Stimulated activated naive B cell treated with anti-CD40 and anti-IgM and Interleukin-4, amounts not matched to agents 10 μg/mL and 1 μg/mL and 100 μg/mL, for 72 hours (primary cell): ENCODE measurements around the gene PPDPF.

Source experiments
- ATAC-seq, 2 donors: fragments of 150-1000 bp; cut with Tn5 transposase; replicated peaks; 2 replicates each; pipeline ENCODE4 v1.10.0; 2021; ENCODE audit warnings: moderate library complexity in 1 of 2
- DNase-seq: peaks from one replicate; pipeline ENCODE4 v3.0.0; 2021
- H3K27ac Mint-ChIP-seq: one replicate; pipeline ENCODE4 v1.8.0; 2022; ENCODE audit warnings: mild to moderate bottlenecking, mixed read lengths
- H3K27me3 Mint-ChIP-seq, 2 donors: one replicate each; pipeline ENCODE4 v1.8.0; 2022; ENCODE audit warnings: mixed read lengths in 2 of 2
- H3K36me3 Mint-ChIP-seq, 2 donors: one replicate each; pipeline ENCODE4 v1.8.0; 2022; ENCODE audit warnings: mixed read lengths in 2 of 2, mild to moderate bottlenecking in 1 of 2
- H3K4me1 Mint-ChIP-seq, 2 donors: one replicate each; pipeline ENCODE4 v1.8.0; 2022; ENCODE audit warnings: mixed read lengths in 2 of 2, mild to moderate bottlenecking in 1 of 2
- H3K4me3 Mint-ChIP-seq, 2 donors: one replicate each; pipeline ENCODE4 v1.8.0; 2022; ENCODE audit warnings: mild to moderate bottlenecking in 2 of 2, mixed read lengths in 2 of 2, moderate library complexity in 1 of 2
- H3K9me3 Mint-ChIP-seq, 2 donors: one replicate each; pipeline ENCODE4 v1.8.0; 2022; ENCODE audit warnings: mixed read lengths in 2 of 2, mild to moderate bottlenecking in 1 of 2

The PPDPF gene

DNA sequence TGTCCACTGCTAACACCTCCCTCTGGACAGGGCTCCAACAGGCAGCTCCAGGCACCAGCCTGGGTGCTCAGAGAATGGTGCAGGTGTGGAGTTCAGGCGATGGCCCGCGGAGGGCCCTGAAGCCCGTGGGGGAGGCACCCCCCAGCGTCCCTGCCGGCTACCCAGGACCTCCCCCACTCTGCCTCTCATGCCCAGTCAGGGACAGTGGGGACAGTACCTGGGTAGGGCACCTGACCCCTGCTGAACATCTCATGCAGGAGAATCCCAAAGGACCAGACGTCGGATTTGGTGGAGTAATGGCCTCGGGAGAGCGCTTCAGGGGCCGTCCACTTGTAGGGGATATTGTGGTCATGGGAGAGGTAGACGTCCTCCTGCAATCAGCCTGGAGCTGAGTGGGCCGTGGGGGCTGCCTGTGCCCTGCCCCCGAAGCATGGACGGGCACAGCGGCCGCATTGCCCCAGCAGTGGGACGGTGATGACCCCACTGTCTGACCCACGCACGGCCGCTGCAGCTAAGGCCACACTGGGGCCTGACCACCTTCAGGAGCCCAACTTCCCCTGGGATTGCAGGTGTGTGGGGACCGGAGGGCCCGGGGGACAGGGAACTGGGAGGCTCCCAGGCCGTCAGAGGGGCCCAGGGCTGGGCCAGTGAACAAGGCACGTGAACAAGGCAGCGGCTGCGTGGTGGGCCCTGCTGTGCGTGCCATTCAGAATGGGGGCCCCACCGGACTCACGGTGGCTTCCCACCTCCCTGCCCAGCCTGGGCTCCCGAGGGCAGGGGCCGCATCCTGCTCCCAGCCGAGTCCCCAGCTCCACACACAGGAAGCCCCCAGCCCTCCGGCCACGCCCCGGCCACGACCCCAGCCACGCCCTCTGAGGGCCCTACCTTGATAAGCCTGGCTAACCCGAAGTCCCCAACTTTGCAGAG, 9.6 kb downstream of the PPDPF start:
- no peaks in the 10 kb centered on the region for H3K36me3 Mint-ChIP-seq
- no peaks in the 10 kb centered on the region for H3K9me3 Mint-ChIP-seq
- H3K27ac Mint-ChIP-seq, result no peak overlapping the region
- no peak for ATAC-seq
- no peak overlapping the region for H3K4me3 Mint-ChIP-seq
- no peak for DNase-seq
- H3K27me3 Mint-ChIP-seq, result no peaks in the 10 kb centered on the region
- H3K4me1 Mint-ChIP-seq, result peaks cover 12 to 24% of the 10 kb centered on the region in 2 donors

DNA sequence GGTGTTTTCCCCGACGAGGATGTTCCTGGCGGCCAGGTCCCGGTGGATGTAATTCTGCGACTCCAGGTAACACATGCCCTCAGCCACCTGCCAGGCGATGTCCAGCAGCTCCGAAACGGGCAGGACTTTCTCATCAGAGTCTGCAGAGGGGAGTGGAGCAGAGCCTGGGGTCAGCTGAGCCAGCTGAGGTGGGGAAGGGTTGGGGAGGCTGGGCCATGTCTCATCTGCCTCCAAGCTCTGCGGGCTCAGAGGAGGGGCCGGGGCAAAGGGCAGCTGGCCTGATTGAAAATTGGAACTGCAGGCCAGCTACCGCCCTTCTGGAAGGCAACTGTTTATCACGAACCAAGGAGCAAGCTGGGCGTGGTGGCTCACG, 10.2 kb downstream of the PPDPF start:
- ATAC-seq, result no peak
- Mint-ChIP-seq H3K9me3 (no peaks in the 10 kb centered on the region), H3K4me3 (no peak overlapping the region), H3K27me3 (no peaks in the 10 kb centered on the region), H3K4me1 (peaks cover 10 to 19% of the 10 kb centered on the region in 2 donors), H3K27ac (no peak overlapping the region), H3K36me3 (no peaks in the 10 kb centered on the region)
- DNase-seq, result no peak

DNA sequence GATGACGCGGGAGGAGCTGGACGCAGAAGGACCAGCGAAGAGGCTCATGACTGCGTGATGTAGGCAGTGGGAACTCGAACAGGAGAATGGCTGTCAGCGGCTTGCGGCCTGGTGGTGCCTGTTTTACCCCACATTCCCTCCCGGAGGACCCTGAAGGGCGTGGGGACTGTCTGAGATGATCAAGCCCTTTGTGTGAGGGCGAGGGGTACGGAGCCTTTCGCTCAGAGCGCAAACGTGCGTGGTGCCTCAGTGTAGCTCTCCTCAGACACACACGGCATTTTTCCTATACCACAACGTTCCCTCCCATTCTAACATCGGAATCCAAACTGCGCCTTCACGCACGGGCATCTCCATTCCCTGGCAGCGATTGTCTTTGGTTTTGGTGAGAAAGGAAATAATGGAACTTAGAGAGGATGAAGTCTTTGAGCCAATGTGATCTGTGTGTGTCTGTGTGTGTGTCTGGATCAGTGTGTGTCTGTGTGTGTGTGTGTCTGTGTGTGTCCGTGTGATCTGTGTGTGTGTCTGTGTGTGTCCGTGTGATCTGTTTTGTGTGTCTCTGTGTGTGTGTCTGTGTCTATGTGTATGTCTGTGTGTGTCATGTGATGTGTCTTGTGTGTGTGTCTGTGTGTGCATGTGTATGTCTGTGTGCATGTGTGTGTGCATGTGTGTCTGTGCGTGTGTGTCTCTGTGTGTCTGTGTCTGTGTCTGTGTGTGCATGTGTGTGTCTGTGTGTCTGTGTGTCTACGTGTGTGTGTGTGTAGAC, 11.3 kb downstream of the PPDPF start:
- Mint-ChIP-seq H3K4me3 (no peak overlapping the region), H3K4me1 (peaks cover 16% of the 10 kb centered on the region in 2 donors), H3K36me3 (no peaks in the 10 kb centered on the region), H3K27ac (no peak overlapping the region), H3K27me3 (no peaks in the 10 kb centered on the region), H3K9me3 (no peaks in the 10 kb centered on the region)
- ATAC-seq (no peak), DNase-seq (no peak)

DNA sequence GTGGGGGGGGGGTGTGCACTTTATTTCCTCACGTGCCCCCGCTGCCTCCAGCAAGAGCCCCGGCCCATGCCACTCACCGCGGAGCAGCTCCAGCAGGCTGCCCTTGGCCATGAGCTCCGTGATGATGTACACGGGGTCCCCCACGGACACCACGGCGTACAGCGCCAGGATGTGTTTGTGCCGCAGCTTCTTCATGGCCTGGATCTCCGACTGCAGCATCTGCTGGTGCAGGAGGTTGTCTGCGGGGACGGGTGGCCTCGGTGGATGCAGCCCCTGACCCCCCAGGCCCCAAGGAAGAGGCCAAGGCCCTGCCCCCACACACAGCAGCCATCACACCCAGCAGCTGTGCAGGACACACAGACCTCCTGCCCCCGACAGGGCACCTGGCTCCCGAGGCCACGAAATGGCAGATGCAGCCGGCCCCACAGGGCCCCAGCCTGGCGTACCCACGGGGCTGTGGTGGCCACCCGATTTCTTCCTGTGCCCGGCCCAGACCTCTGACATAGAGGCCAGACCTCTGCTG, 11.9 kb downstream of the PPDPF start:
- Mint-ChIP-seq H3K4me3 (no peak overlapping the region), H3K27me3 (no peaks in the 10 kb centered on the region), H3K27ac (no peak overlapping the region)

DNA sequence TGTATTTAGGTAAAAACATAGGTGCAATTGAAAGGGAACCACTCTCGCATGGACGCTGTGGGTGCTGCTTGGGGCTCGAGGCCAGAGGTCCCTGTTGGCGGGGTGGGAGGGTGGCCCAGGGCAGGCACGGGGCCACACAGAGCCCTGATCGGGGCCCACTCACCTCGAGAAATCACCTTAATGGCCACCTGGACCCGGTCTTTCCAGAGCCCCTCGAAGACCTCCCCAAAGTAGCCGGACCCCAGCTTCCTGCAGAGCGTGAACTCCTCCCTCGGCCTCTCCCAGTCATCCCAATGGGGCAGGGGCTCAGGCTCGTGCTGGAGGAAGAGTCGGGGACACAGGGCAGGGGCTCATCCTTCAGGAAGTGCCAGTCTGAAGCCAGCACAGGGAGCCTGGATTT, 12.8 kb downstream of the PPDPF start:
- H3K36me3 Mint-ChIP-seq, result no peaks in the 10 kb centered on the region
- ATAC-seq (no peak), DNase-seq (no peak)
- no peak overlapping the region for H3K4me3 Mint-ChIP-seq
- no peaks in the 10 kb centered on the region for H3K27me3 Mint-ChIP-seq
- no peaks in the 10 kb centered on the region for H3K9me3 Mint-ChIP-seq
- H3K4me1 Mint-ChIP-seq, result peaks cover 23 to 28% of the 10 kb centered on the region in 2 donors
- no peak overlapping the region for H3K27ac Mint-ChIP-seq

More for the DNA sequence above, 11.9 kb downstream of the PPDPF start:
- no peaks in the 10 kb centered on the region for H3K9me3 Mint-ChIP-seq
- DNase-seq (no peak), ATAC-seq (no peak)
- peaks cover 19 to 20% of the 10 kb centered on the region in 2 donors for H3K4me1 Mint-ChIP-seq
- H3K36me3 Mint-ChIP-seq, result no peaks in the 10 kb centered on the region

DNA sequence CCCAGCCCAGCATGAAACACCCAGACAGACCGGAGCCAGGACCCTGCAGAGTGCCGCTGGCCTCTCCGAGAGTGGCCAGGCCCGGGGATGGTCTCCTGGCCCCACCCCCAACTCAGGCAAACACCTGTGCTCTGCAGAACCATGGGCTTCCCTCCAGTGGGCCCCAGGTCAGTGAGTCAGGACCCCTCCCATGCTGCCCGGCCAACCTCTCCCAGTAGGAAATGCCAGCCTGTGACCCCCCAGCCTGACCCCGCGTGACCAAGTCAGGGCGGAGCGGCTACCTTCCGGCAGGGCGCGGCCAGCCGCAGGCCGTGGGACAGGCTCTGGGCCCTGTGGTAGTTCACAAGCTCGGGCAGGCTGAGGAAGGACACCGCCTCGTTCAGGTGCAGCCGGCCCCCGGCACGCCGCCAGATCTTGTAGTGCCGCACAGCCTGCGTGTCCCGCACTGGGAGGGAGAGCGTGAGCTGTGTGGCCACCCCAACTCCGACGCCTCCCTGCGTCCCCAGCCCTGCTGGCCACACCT, 13.4 kb downstream of the PPDPF start:
- DNase-seq (peak; percentile 4), ATAC-seq (no peak)
- no peaks in the 10 kb centered on the region for H3K27me3 Mint-ChIP-seq
- no peaks in the 10 kb centered on the region for H3K36me3 Mint-ChIP-seq
- no peak overlapping the region for H3K27ac Mint-ChIP-seq
- peaks cover 20 to 29% of the 10 kb centered on the region in 2 donors for H3K4me1 Mint-ChIP-seq
- no peak overlapping the region for H3K4me3 Mint-ChIP-seq
- H3K9me3 Mint-ChIP-seq, result no peaks in the 10 kb centered on the region

DNA sequence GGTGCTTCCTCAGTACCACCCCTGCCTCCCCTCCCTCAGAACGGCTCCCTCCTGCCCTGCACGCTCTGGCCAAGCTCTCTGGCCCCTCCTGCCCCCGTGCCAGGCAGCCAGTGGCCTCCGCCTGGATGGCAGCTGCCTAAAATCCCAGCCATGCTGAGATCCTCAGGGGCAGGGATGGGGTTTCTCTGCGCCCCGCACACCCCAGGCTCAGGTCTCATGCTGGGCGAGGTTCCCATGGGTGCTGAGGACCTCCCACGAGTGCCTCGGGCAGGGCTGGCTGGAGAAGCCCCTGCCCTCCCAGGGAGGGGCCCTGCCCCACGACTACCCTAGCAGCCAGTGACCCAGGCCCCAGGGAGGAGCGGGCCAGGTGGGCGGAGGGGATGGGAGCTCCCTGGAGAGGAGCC, 13.9 kb downstream of the PPDPF start:
- H3K27me3 Mint-ChIP-seq, result no peaks in the 10 kb centered on the region
- ATAC-seq, result no peak
- no peak overlapping the region for H3K27ac Mint-ChIP-seq
- peaks cover 21 to 34% of the 10 kb centered on the region in 2 donors for H3K4me1 Mint-ChIP-seq
- H3K4me3 Mint-ChIP-seq, result no peak overlapping the region
- H3K9me3 Mint-ChIP-seq, result no peaks in the 10 kb centered on the region
- no peaks in the 10 kb centered on the region for H3K36me3 Mint-ChIP-seq
- DNase-seq, result no peak

DNA sequence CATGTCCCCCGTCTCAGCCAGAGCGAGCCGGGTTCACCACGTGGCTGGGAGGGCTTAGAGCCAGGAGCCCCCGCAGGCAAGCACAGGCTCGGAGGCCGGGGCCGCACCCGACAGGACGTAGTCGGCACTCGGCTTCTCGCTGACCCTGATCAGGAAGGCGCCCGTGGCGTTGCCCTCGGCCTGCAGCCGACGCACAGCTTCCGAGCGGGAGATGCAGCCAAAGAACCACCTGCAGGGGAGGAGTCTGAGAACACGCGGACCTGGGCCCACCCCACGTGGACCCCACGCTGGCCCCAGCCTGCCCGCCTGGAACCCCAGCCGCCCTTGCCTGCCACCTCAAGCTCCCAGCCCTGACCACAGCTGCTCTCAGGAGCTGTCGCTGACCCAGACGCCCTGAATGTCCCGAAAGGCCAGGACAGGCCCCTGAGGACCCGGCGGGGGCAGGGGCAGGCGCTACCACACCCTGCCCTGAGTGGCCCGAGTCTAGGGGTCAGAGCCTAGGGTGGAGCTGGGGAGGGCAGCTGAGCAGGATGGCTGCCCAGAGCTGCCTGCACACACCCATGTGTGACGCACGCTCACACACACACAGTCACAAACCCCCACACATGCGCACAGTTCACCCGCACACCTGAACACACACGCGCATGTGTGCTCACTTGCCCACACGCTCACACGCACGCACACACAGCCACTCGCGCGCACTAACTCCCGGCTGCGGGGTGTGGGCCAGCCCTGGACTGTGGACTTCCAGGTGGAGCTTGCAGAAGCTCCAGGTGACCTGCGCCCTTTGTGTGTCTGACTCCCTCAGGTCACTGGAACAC, 14.5 kb downstream of the PPDPF start:
- H3K27ac Mint-ChIP-seq, result no peak overlapping the region
- H3K9me3 Mint-ChIP-seq, result no peaks in the 10 kb centered on the region
- H3K36me3 Mint-ChIP-seq, result no peaks in the 10 kb centered on the region
- no peak for ATAC-seq
- no peaks in the 10 kb centered on the region for H3K27me3 Mint-ChIP-seq
- H3K4me1 Mint-ChIP-seq, result peaks cover 23 to 36% of the 10 kb centered on the region in 2 donors
- no peak for DNase-seq
- H3K4me3 Mint-ChIP-seq, result no peak overlapping the region

DNA sequence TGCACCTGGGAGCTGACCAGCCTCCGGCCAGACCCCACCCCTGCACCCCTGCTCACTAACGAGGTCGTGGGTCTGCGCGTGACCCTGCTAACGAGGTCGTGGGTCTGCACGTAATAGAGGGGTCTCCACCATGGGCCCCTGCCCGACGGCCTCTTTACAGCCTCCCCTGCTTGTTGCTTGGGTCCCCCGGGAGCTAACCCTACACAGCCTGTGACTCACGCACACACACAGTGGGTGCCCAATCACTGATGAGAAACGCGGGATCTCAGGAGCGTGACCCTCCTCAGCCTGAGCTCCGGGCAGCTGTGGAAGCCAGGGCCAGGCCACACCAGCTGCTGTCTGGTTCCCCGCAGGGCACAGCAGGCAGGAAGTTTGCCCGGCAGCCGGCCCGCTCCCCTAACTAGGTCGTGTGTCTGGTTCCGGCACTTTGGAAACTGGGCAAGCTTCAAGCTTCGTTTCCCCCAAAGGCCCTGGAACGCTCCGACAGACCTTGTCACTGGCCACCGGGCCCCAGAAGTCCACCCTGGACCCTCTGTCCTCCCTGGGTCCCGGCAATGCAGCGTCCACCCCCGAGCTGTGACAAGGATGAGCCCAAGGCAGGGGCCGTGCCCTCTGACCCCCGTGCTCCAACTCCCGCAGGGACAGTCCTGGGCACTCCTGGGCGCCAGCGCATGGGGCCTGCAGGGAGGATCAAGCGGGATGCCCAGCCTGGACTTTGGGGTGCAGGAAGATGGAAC, 15.8 kb downstream of the PPDPF start:
- DNase-seq, result no peak
- peak overlapping the region; percentile 69 for H3K27ac Mint-ChIP-seq
- H3K4me3 Mint-ChIP-seq, result peak overlapping the region; percentile 83
- no peaks in the 10 kb centered on the region for H3K27me3 Mint-ChIP-seq
- no peaks in the 10 kb centered on the region for H3K9me3 Mint-ChIP-seq
- H3K36me3 Mint-ChIP-seq, result no peaks in the 10 kb centered on the region
- ATAC-seq, result no peak
- H3K4me1 Mint-ChIP-seq, result peaks cover 27 to 42% of the 10 kb centered on the region in 2 donors

DNA sequence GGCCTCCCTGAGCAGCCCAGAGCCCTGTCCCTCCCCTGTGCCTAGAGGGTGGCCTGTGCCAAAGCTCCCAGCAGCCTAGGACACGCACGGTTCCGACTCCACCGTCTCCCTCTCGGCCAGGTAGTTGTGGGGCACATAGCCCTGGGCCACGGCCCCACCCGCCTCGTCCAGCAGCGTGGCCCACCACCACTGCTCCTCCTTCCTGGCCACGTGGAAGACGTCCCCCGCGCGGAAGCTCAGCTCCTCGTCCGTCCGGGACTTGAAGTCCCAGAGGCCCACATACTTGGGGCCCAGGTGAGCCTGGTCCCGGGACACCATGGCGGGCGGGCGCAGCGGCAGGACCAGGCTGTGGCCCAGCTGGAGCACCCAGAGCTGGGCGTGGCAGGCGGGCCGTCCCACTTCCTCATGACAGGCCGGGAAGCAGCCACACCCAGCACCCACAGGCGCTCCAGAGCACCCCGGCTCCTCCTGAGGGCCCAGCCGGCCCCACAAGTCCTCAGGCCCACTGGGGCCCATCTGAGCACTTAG, 16.5 kb downstream of the PPDPF start, which contains the start of gene PTK6:
PTK6 (minus strand) TSS at position 380 of the 528 bp plus-strand sequence; CDS start at position 318, 62 bp downstream.
- Mint-ChIP-seq H3K36me3 (no peaks in the 10 kb centered on the region), H3K27me3 (no peaks in the 10 kb centered on the region), H3K4me1 (peaks cover 26 to 42% of the 10 kb centered on the region in 2 donors), H3K9me3 (no peaks in the 10 kb centered on the region), H3K27ac (peak within 1 kb of the TSS; percentile 90), H3K4me3 (peak within 1 kb of the TSS; percentile 83)
- DNase-seq (no peak), ATAC-seq (peak; percentile 22 to 26)

DNA sequence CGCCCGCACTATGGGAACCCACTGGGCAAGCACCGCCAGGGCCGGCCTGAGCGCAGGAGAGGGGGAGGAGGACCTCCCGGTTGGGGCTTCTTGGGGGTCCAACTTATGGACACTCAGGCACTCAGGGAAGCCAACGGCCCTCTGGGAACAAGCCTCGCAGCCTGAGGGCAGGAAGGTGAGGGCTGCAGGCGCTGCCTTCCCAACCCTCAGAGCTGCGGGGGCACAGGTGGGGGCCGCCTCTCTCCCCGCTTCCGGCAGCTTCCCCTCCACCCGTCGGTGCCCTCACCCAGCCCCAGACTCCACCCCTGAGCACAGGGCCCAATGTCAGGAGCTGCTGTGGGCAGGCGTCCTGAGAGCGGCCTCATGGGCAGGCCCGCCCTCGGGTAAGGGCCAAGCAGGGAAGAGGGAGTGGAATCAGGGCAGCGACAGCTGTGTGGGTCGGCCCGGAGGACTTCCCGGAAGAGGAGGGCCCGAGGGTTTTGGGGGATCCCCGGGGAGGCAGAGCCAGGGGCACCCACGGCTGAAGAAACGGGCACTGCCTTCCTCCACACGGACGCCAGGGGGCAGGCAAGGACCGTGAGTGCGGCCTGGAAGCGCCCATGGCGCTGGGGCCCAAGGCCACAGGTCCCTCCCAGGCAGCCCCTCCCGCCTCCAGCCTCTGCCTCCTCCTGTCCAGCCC, 17.1 kb downstream of the PPDPF start:
- H3K4me1 Mint-ChIP-seq, result peaks cover 26 to 45% of the 10 kb centered on the region in 2 donors
- peak; percentile 99 for DNase-seq

DNA sequence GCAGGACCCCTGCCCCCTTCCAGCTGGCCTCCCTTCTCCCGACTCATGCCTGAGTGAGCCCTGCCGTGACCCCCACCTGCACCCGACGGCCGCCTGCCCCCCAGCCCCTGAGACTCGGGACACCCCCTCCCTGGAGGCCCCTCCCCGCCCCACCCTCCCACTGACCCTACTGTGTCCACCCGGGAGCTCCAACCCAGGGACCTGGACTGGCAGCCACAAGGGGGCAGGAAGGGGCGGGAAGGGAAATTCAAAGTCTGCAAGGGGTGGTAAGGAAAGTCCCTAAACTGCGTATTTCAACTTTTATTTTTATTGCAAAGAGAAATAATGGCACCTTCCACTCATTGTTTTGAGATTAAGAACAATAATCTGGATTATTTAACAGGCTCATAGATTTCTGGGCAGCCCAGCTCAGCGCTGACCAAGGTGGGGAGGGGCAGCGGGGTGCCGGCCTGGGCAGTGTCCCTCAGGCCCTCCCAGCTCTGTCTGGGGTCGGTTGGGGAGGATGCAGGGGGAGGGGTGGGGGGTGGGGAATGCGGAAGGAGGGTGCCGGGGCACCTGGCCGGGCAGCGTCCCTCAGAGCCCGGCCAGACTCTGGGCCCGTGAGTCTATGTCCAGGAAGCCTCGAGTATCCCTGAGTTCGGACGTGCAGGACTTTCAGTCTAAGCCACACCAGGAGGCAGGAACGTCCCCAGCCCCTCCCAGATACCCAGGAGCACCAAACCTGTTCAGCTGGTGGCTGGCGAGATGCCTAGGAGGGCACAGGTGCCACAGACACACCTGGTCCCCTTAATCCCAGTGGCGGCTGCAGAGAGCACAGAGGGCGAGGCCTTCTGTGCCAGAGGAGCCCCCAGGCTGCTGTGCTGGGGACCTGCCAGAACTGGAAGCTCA, 17.9 kb downstream of the PPDPF start:
- no peak for DNase-seq
- Mint-ChIP-seq H3K36me3 (no peaks in the 10 kb centered on the region), H3K27me3 (no peaks in the 10 kb centered on the region), H3K27ac (peak overlapping the region; percentile 90), H3K9me3 (no peaks in the 10 kb centered on the region), H3K4me1 (peaks cover 30 to 50% of the 10 kb centered on the region in 2 donors), H3K4me3 (peak overlapping the region; percentile 83)
- ATAC-seq, result peak; percentile 1 to 4

More for the DNA sequence above, 17.1 kb downstream of the PPDPF start:
- no peaks in the 10 kb centered on the region for H3K27me3 Mint-ChIP-seq
- H3K36me3 Mint-ChIP-seq, result no peaks in the 10 kb centered on the region
- H3K9me3 Mint-ChIP-seq, result no peaks in the 10 kb centered on the region
- H3K27ac Mint-ChIP-seq, result peak overlapping the region; percentile 90
- ATAC-seq, result peak; percentile 95
- H3K4me3 Mint-ChIP-seq, result peak overlapping the region; percentile 83
